ENCODE measurements around the gene CHIC2.

CHIC2 gene

GRCh38 chr4:54005475-54005874 is 58.9 kb downstream of the CHIC2 start:
- DNase-seq (ENCODE audit: low spot score), result peak; percentile 38

GRCh38 chr4:54004463-54004862 is 59.9 kb downstream of the CHIC2 start:
- DNase-seq (ENCODE audit: low spot score), result no peak

GRCh38 chr4:54001668-54002365 is 62.6 kb downstream of the CHIC2 start:
- no peak for DNase-seq (ENCODE audit: low spot score)

GRCh38 chr4:53997898-53998297 is 66.5 kb downstream of the CHIC2 start:
- no peak for DNase-seq (ENCODE audit: low spot score)

- no peak for DNase-seq (ENCODE audit: low spot score)
Measured at GRCh38 chr4:53994382-53995102, 69.9 kb downstream of the CHIC2 start.

GRCh38 chr4:53992785-53993184 is 71.6 kb downstream of the CHIC2 start:
- no peak for DNase-seq (ENCODE audit: low spot score)

- DNase-seq (ENCODE audit: low spot score), result no peak
Measured at GRCh38 chr4:53991821-53992220, 72.6 kb downstream of the CHIC2 start.

- no peak for DNase-seq (ENCODE audit: low spot score)
Measured at GRCh38 chr4:53990641-53991040, 73.8 kb downstream of the CHIC2 start.

- DNase-seq (ENCODE audit: low spot score), result no peak
Measured at GRCh38 chr4:53987761-53988171, 76.6 kb downstream of the CHIC2 start.

GRCh38 chr4:53986062-53986461 is 78.3 kb downstream of the CHIC2 start:
- DNase-seq (ENCODE audit: low spot score), result no peak

GRCh38 chr4:53981567-53981966 is 82.8 kb downstream of the CHIC2 start:
- no peak for DNase-seq (ENCODE audit: low spot score)

GRCh38 chr4:53981066-53981465 is 83.3 kb downstream of the CHIC2 start:
- DNase-seq (ENCODE audit: low spot score), result no peak

GRCh38 chr4:53974561-53974960 is 89.8 kb downstream of the CHIC2 start:
- no peak for DNase-seq (ENCODE audit: low spot score)

- no peak for DNase-seq (ENCODE audit: low spot score)
Measured at GRCh38 chr4:53967986-53968385, 96.4 kb downstream of the CHIC2 start.

GRCh38 chr4:53963781-53964180 is 100.6 kb downstream of the CHIC2 start:
- no peak for DNase-seq (ENCODE audit: low spot score)

- DNase-seq (ENCODE audit: low spot score), result no peak
Measured at GRCh38 chr4:53963336-53963735, 101.1 kb downstream of the CHIC2 start.

- no peak for DNase-seq (ENCODE audit: low spot score)
Measured at GRCh38 chr4:53962516-53963225, 101.7 kb downstream of the CHIC2 start.

GRCh38 chr4:53961351-53961750 is 103.1 kb downstream of the CHIC2 start:
- no peak for DNase-seq (ENCODE audit: low spot score)

GRCh38 chr4:53960843-53961242 is 103.6 kb downstream of the CHIC2 start:
- no peak for DNase-seq (ENCODE audit: low spot score)
